A673 (cell line): ENCODE data around the gene SUFU. TPM values are rescaled to one million over a fixed set of nuclear protein-coding genes. Genes with fewer than 3 reads are reported as not detected.

Experiments
- BruUV-seq: library from RNA; stranded (reverse); fragments of 400-500 nt; replicated peaks from 2 replicates; lab custom pipeline; 2021; lab: Mats Ljungman, UMichigan
- CTCF ChIA-PET: fragments of 300-600 bp; sonication (Branson Sonifier 250); formaldehyde crosslinking; loops from one replicate; lab custom pipeline; 2022; ENCODE audit warnings: antibody characterized with exemption; lab: Charles Lee
- POLR2A ChIA-PET: fragments of 300-600 bp; sonication (Branson Sonifier 250); formaldehyde crosslinking; loops from one replicate; lab custom pipeline; 2022; ENCODE audit warnings: antibody characterized with exemption; ENCODE audit not compliant: low non-redundant PET; lab: Charles Lee
- DNase-seq: peaks from one replicate; pipeline ENCODE4 v3.0.0-alpha.2; 2015; ENCODE audit warnings: low spot score
- H3K27ac ChIP-seq: fragments of 200-600 bp; sonication (generic); 2 replicates; pipeline ENCODE4 v1.5.1; 2016; ENCODE audit warnings: mixed run types, low read depth, mild to moderate bottlenecking, mixed read lengths, antibody characterized with exemption, low read length; ENCODE audit not compliant: poor library complexity, severe bottlenecking
- H3K27me3 ChIP-seq: fragments of 200-600 bp; sonication (generic); replicated peaks from 2 replicates; pipeline ENCODE4 v1.6.1; 2017; ENCODE audit warnings: mixed run types, low read depth, mild to moderate bottlenecking, mixed read lengths, antibody characterized with exemption, low read length; ENCODE audit not compliant: insufficient read depth, poor library complexity
- H3K36me3 ChIP-seq: fragments of 200-600 bp; sonication (generic); 2 replicates; pipeline ENCODE4 v1.6.1; 2016; ENCODE audit warnings: mixed run types, mild to moderate bottlenecking, mixed read lengths, antibody characterized with exemption, low read length; ENCODE audit not compliant: insufficient read depth, poor library complexity, severe bottlenecking
- H3K4me1 ChIP-seq: fragments of 200-600 bp; sonication (generic); 2 replicates; pipeline ENCODE4 v1.6.1; 2017; ENCODE audit warnings: mixed run types, mild to moderate bottlenecking, mixed read lengths, antibody characterized with exemption, low read length; ENCODE audit not compliant: insufficient read depth, poor library complexity, severe bottlenecking
- H3K4me3 ChIP-seq: fragments of 200-600 bp; sonication (generic); 2 replicates; pipeline ENCODE4 v1.5.1; 2016; ENCODE audit warnings: low read depth, mixed run types, mild to moderate bottlenecking, mixed read lengths, low read length; ENCODE audit not compliant: poor library complexity, severe bottlenecking
- H3K9me3 ChIP-seq: fragments of 200-600 bp; sonication (generic); 2 replicates; pipeline ENCODE4 v1.6.1; 2016; ENCODE audit warnings: mixed run types, low read depth, mild to moderate bottlenecking, mixed read lengths, antibody characterized with exemption, low read length; ENCODE audit not compliant: poor library complexity, severe bottlenecking
- CTCF ChIP-seq: fragments of 300-800, 200-600 bp; sonication (generic); conservative IDR thresholded peaks from 2 replicates; pipeline ENCODE4 v1.5.1; 2017; ENCODE audit warnings: low read depth, mild to moderate bottlenecking, antibody characterized with exemption, low read length, moderate library complexity, mixed read lengths
- EZH2 ChIP-seq: fragments of 200-600 bp; sonication (generic); IDR thresholded peaks from 2 replicates; pipeline ENCODE4 v1.6.1; 2017; ENCODE audit warnings: borderline replicate concordance, low read depth, mild to moderate bottlenecking, mixed read lengths, antibody characterized with exemption, low read length; ENCODE audit not compliant: poor library complexity, severe bottlenecking
- intact Hi-C: fragments of 100-400 bp; cut with micrococcal nuclease; formaldehyde crosslinking; loops from one replicate; pipeline ENCODE4 v1.10.0; 2022; ENCODE audit not compliant: unreplicated experiment
- total RNA-seq: library from RNA; stranded (reverse); gene quantifications from 2 replicates; pipeline ENCODE4 v1.2.3, GENCODE V29; 2021

SUFU gene
- total RNA-seq, 1 experiment from 2014 or later, result 20.5 TPM

- H3K4me3 ChIP-seq, result no peak overlapping the region
- no peak for DNase-seq
- no peak for TF ChIP-seq EZH2
- TF ChIP-seq CTCF, result no peak
- CTCF ChIA-PET, result no interaction called here
- H3K9me3 ChIP-seq, result no peaks in the 10 kb centered on the region
- POLR2A ChIA-PET, result no interaction called here
- H3K36me3 ChIP-seq, result peaks cover 4% of the 10 kb centered on the region
- intact Hi-C loops, result no loop called here
- no peaks in the 10 kb centered on the region for H3K4me1 ChIP-seq
- no TSS peak for BruUV-seq
- no peaks in the 10 kb centered on the region for H3K27me3 ChIP-seq
- no peak overlapping the region for H3K27ac ChIP-seq
These were observed 101.9 kb downstream of the SUFU start for GRCh38 chr10:102605712-102606111.

GRCh38 chr10:102608487-102608886 is 104.7 kb downstream of the SUFU start:
- Histone ChIP-seq H3K27ac (no peak overlapping the region), H3K4me1 (no peaks in the 10 kb centered on the region), H3K4me3 (no peak overlapping the region), H3K9me3 (no peaks in the 10 kb centered on the region), H3K36me3 (peaks cover 4% of the 10 kb centered on the region), H3K27me3 (no peaks in the 10 kb centered on the region)
- POLR2A ChIA-PET, result no interaction called here
- no TSS peak for BruUV-seq
- CTCF ChIA-PET, result no interaction called here
- DNase-seq, result no peak
- TF ChIP-seq EZH2 (no peak), CTCF (no peak)
- intact Hi-C loops, result no loop called here

GRCh38 chr10:102610441-102610887 is 106.7 kb downstream of the SUFU start:
- DNase-seq, result no peak
- ChIA-PET POLR2A (no interaction called here), CTCF (no interaction called here)
- BruUV-seq, result no TSS peak
- Histone ChIP-seq H3K27ac (no peak overlapping the region), H3K9me3 (no peaks in the 10 kb centered on the region), H3K36me3 (peaks cover 5% of the 10 kb centered on the region), H3K27me3 (no peaks in the 10 kb centered on the region), H3K4me1 (no peaks in the 10 kb centered on the region), H3K4me3 (no peak overlapping the region)
- intact Hi-C loops, result no loop called here
- TF ChIP-seq EZH2 (no peak), CTCF (no peak)
